NCI-H2081 treated with DMSO at 0.1 percent for 48 hours (cell line): ENCODE data around the gene EPN1.

ENCODE experiments used
- DNase-seq: peaks from one replicate; lab custom pipeline; 2025; lab: John Stamatoyannopoulos, UW

The EPN1 gene

DNA sequence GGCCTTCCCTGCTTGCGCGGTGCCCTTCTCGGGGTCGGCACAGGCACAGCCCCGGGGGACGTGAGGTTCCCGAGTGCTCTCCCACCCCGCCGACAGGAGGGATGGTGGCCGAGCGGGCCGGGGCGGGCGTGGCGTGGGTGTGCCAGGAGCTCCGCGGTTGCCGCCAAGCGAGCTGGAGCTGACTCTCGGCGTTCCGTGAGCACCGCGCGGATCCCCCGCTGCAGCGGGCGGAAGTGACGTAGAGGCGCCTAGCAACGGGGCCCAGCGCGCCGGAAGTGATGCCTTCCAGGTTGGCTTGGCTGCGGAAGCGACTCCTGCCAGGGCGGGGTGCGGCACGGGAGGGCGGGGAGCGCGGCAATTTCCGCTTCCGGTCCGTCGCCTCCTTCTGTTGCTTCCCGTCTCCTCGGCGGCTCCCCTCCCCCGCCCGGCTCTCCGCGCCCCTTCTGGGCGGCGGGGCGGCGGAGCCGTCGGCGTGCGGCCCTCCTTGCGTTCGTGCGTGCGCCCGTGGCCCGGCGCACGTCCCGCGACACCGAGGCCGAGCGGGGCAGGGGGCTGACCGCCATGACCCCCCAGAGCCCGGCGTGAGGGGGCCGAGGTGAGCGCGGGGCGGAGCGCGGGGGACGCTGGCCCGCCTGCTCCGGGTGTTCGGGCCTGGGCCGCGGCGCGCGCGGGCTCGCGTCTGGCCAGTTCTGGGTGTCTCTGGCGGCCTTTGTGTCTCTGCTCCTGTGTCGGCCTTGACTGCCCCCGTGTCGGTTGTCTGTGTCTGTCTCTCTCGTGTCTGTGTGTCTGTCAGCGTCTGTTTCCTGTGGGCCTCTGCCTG is at the start of gene EPN1:
TSS of gene EPN1 (plus strand) at position 386 of the 820 bp plus-strand sequence. CDS start 3,402 bp downstream, outside the sequence.
- peak; percentile 81 for DNase-seq

DNA sequence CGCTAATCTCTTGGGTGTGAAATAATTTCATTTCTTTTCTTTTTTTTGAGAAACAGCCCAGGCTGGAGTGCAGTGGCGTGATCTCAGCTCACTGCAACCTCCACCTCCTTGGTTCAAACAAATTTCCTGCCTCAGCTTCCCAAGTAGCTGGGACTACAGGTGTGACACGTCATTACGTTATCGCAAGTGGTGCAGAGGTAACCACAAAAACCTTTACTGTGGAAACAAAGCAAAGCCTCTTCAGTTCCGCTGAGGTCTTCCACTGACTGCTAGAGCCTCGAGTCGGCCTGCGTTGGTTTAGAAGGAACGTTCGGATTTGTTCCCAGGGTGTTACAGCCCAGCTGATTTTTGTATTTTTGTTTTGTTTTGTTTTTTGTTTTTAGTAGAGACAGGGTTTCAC is 48.7 kb upstream of the EPN1 start:
- no peak for DNase-seq

DNA sequence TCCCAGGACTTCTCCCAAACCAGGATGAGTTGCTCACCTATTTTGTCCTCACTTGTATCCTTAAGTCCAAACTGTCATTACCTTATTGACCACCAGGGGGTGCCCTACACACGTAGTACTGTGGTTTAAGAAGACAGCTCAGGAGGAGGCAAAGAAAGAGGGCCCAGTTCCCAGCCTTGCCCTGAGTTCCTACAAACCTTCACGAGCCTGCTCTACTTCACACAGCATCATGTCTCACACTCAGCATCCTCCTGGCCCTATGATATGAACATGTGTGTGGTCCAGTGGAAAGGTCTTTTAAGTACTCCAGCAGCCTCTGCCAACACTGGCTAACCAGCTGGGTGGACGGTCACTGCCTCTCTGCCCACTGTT is 42.6 kb upstream of the EPN1 start:
- peak; percentile 66 for DNase-seq

DNA sequence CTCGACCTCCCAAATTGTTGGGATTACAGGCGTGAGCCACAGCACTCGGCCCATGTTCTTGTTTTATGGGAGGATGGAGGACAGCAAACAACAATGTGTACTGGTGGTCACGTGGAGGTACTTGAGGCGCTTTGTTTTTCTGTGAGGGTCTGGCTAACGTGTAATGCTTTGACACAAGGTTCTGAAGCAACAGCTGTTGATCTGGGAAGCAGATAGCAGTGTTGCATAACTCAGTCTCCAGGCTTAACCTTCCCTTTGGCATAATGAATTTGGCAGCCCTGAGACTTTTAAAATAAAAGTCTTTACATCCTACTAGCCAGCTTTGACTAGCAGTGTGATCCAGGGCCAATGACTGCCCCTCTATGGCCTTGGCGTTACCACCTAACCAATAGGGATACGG is 41.2 kb upstream of the EPN1 start:
- DNase-seq = no peak

DNA sequence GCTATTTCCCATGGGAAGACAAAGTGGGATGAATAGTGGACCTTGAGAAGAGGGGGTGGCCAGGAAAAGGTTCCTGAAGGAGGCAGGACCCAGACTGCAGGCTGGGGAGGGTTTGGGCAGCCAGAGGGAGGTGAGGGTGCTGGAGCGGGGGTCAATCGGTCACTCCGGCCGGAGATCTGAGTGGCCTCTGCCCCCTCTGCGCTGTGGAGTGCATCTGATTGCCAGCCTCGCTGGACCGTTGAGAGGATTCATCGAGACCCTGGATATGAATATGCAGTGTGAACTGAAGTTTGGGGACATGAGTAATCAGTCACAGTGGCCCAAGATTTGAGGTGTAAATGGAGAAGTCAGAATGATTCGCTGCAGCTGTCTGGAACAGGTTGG is 39.7 kb upstream of the EPN1 start:
- no peak for DNase-seq

DNA sequence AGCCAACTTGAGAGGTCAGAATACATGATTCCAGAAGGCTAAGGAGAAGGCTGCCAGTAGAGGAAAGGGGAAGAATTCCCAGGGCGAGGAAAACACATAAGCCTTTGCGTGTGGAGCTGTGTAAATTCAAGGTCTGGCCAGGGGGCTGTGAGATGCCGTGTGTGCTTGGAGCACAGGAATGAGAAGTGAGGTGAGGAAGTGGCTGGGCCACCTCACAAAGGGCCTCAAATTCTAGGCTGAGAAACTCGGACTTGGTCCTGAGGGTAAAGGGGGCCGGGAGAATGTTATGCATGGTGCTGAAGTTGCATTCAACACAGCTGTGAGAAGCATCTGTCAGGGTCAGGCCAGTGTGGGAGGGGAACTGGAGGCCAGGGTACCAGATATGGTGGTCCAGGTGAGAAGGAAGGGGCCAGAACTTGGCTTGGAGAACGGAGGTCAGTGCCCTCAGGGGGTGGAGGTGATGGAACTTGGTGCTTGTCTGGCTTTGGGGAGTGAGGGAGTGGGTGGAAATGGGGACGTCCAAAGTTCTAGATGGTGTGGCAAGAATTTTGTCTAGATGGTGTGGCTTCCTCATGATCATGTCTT is 39.1 kb upstream of the EPN1 start:
- DNase-seq = no peak

DNA sequence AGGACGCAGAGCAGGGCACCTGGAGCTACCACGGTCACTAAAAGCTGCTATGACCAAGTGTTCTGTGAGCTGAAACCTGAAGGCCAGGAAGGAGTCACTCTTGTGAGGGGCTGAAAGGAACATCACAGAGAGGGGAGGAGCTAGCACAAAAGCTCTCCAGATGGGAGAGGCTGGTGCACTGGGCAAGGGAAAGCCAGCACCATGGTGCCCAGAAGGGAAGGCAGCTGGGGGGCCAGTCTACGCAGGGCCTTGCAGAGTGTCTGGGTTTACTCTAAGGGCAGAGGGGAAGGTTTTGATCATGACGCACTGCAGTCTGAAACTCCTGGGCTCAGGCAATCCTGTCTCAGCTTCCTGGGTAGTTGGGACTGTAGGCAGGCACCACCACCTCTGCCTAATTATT is 38.3 kb upstream of the EPN1 start:
- DNase-seq = no peak

DNA sequence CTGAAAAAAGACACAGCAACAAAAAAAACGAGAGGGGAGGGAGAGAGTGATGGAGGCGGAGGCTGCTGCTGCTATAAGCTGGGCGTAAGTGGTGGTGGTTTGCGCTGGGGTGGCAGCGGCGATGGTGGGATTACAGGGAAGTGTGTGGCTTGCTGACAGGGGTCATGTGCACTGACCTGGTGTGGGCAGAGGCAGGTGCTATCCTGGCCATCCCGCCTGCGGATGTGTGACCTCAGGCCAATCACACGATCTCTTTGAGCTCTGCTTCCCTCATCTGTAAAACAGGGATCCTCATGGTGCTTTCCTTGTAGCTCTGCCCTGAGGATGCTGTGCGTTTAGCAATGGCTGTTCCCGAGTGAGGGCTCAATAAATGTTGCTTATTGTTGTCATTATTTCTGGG is 37.5 kb upstream of the EPN1 start:
- no peak for DNase-seq

DNA sequence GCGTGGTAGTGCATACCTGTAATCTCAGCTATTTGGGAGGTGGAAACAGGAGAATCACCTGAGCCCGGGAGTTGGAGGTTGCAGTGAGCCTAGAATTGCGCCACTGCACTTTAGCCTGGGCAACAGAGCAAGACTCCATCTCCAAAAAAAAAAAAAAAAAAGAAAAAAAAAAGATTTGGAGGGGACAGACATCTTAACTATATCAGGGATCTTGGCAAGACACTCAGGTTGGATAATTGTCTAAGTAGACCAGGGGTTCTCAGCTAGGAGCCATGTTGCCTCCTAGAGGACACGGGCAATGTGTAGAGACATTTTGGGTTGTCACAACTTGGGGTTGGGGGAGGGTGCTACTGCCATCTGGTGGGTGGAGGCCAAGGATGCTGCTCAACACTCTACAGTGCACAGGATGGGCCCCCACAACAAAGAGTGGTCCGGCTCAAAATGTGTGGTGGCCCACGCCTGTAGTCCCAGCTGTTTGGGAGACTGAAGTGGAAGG is 36.1 kb upstream of the EPN1 start:
- no peak for DNase-seq

DNA sequence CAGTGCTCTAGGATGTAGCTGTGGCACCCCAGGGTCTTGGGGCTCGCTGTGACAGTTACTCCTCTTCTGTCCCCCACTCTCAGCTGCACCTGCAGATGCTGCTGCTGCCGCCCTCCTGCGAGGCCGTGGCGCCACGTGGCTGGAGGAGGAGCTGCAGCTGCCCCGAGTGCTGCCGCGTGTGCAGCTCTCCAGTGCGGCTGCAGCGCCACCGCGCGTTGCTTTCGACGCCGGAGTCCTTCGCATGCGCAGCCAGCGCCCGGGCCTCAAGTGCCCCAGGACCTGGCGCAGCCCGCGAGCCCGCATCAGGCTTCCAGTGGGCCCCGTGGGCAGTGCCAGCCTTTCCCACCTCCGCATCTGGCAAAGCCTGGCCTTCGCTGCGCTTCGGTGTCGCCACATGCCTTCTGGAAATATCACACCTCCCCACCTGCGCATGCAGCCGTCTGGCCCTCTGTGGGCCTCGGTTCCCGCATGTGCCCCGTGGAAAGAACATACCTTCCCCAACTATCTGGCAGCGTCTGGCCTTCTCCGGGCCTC is 34.9 kb upstream of the EPN1 start:
- DNase-seq = no peak

DNA sequence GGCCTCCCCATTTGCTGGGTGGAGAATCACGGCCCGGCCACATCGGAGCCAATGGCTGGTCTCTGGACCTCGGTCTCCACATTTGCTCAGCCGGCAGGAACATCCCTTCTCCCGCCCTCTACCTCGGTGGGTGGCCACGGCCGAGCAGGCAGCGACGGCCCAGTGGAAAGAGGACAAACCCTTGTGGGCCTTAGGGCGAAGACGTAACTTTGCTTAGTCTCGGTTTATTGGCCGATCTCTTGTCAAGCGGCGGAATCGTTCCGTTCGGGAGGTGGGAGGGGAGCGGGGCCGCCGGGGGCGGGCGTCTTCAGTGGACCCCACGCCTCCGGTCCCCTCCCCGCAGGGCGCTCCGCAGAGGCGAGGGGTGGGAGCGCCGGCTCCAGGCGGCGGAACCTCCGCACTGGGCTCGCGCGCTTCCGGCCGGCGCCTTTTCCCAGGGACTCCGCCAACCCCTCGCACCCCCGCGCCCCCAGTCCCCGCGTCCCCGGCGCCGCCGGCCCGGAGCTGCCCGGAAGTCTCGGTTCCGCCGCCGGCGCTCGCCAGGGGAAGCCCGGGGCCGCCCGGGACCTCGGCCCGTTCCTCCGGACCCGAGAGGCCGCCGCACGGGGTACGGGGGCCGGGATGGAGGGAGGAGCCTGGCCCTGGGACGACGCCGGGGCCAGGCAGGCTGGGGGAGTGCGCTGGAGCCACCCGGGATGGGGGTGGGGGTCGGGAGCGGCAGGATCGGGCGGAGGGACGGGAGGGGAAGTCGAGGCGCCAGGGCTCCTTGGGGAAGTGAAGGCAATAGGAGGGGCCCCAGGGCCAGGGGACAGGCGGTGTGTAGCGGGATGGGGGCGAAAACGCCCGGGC is 34.2 kb upstream of the EPN1 start, which contains the start of gene ZNF580:
TSS of gene ZNF580 (plus strand) at position 426 of the 849 bp plus-strand sequence. CDS start 1,507 bp downstream, outside the sequence.
- DNase-seq = no peak

DNA sequence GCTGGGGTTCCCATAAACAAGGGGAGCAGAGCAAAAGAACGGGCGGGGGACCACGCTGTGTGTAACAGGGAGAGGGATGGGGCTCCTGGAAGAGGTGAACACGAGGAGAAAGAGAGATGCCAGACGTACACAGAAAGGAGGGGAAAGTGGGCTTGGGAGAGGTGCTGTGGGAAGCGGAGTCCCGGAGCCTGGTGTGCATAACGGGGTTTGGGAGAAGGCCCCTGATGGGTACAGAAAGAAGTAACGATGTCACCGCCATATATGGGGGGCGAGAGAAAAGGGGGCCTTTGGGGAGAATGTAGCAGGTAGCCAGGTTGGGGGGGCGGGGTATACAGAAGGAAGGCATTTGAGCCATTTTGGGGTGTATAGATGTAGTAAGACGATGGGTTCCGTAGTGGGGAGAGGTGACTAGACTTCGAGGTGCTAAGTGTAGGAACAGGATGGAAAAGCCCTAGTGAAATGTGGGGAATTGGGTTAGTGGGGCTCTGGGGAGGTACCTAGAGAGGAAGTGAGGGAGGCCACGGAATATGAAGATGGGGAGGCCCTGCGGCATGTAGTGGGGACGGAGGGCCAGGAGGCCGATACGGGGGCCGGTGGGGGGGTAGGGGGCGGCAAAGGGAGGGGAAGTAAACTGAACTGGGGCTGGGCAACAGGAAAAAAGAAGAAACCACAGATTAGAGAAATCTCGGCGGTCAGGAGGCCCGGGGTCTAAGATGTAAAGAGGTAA is 33.4 kb upstream of the EPN1 start:
- DNase-seq = no peak

DNA sequence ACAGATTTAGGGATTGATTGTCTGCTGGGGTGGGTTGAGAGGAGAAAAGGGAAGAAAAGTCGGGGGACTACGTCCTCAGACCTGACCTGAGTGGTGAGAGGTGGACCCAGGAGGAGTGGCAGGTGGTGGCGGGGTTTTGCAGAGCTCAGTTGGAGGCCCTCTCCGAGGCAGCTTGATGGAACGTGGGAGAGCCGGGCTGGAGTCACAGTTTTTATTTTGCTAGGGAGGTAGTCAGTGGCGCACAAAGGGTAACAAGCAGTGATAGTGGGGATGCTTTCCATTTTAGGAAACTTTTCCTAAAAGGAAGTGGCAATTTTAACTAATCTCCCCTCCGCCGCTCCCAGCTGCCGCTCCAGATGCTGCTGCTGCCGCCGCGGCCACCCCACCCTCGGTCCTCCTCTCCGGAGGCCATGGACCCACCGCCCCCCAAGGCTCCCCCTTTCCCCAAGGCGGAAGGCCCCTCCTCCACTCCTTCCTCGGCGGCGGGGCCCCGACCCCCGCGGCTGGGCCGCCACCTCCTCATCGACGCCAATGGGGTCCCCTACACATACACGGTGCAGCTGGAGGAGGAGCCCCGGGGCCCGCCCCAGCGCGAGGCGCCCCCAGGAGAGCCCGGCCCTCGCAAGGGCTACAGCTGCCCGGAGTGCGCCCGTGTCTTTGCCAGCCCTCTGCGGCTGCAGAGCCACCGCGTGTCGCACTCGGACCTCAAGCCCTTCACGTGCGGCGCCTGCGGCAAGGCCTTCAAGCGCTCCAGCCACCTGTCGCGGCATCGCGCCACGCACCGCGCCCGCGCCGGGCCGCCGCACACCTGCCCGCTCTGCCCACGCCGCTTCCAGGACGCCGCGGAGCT is 32.6 kb upstream of the EPN1 start:
- DNase-seq = no peak

DNA sequence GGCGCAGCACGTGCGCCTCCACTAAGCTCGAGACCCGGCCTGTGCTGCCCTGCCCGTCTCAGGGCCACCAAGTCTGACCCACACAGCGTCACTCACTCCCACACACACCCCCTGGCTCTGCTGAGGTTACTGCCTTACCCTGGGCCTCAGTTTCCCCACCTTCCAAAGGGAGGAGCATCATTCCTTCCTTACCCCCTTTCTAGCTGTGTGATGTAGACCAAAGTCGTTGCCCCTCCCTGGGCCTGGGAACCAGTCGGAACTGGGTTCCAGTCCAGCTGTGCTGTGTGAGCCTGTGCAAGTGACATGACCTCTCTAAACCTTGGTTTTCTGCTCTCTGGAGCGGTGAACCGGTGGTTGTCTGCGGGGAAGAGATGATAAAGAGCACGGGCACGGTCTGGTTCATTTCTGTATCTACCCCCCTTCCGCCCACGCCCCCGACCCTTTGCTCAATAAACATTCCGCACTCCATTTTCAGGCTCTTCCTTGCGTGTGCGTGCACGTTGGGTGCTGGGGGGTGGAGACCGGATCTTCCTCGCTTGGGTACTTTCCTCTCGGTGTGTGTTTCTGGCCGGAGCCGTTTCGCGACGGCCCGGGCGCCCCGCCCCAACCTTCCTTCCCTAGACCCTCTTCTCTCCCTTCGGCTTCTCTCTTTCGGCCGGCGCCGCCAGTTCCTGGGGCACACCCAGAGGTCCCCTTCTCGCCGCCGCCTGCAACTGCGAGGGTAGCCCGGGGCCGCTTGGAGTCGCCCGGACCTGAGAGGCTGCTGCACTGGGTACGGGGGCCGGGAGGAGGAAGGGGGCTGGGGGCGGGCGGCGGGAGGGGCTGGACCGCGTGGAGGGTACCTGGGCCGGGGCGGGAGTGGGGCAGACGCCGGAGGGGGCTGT is 31.8 kb upstream of the EPN1 start, which contains the start of gene ZNF581:
TSS of gene ZNF581 (plus strand) at position 647 of the 884 bp plus-strand sequence. CDS start 923 bp downstream, outside the sequence.
- DNase-seq = peak; percentile 24

DNA sequence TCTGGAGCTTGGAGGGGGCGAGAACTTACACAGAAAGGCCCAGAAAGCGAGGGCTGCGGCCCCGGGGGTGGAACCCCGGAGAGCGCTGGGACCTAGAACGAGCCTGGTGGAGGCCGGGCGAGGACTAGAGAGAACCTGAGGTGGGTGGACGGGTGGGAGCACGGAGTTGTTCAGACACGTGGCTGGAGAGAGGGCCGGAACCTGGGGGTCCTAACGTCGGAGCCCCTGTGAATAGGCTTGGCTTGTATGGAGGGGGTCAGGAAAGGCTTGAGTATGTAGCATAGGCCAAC is 31.2 kb upstream of the EPN1 start:
- no peak for DNase-seq

DNA sequence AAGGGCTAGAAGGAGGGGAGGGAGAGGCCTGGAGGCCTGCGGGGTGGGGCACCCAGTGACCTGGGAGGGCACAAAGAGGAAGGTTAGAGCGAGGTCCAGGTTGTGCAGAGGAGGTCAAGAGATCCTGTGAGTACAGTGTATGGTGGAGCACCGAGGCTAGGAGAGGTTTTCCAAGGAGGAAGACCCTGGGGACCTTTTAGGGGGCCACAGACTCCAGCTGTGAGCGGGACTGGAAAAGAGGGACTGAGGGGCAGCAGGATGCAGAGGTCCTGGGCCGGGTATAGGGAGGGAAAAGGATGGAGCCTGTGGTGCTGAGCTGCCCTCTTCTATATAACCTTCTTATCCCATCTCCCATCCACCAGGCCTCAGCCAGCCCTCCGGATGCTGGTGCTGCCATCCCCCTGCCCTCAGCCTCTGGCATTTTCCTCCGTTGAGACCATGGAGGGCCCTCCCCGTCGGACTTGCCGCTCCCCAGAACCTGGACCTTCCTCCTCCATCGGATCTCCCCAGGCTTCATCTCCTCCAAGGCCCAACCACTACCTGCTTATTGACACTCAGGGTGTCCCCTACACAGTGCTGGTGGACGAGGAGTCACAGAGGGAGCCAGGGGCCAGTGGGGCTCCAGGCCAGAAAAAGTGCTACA is 30.7 kb upstream of the EPN1 start:
- no peak for DNase-seq

DNA sequence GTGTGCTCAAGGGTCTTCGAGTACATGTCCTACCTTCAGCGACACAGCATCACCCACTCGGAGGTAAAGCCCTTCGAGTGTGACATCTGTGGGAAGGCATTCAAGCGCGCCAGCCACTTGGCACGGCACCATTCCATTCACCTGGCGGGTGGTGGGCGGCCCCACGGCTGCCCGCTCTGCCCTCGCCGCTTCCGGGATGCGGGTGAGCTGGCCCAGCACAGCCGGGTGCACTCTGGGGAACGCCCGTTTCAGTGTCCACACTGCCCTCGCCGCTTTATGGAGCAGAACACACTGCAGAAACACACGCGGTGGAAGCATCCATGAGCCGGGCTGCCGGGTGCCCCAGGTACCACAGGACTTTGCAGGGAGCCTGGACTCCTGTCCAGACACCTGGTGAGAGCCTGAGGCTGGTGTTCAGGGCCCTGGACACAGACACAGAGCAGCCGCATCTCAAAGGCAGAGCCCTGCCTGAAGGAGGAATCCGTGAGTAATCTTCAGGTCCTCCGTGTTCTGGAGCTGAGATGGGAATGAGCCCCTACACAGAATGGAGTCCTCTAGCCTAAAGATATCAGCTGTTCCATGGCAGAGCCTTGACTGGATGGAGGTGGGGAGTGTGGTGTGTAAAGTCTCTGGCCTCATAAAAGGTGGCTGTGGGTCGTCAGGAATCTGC is 30.0 kb upstream of the EPN1 start:
- DNase-seq = no peak

DNA sequence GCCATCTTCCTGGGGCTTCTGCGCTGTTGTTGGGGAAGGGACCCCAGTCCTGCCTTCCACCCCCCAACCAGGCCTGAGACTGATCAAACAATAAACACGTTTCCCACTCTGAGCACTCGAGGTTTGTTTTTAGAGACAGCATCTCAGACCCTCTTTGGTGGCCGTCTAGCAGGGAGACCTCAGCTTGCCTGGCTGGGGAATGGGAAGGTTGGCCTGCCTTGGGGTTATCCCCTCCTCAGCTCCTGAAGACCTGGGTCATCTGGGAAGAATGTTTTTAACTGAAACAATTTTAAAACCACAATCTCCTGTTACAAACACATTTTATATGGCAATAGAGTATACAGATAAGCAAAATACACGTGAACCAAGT is 29.5 kb upstream of the EPN1 start:
- DNase-seq = no peak
